IMR-90 (cell line): Measurements from ENCODE around the gene RAB8A. TPM values are rescaled to one million over a fixed set of nuclear protein-coding genes. Genes with fewer than 3 reads are reported as not detected.

Experiments used
- ATAC-seq: fragments of 200-7000 bp; cut with Tn5 transposase; 2 replicates; pipeline ENCODE4 v1.9.1; 2020; ENCODE audit warnings: low read depth, mild to moderate bottlenecking, moderate library complexity
- BruUV-seq: library from RNA; stranded (reverse); fragments of 400-500 nt; replicated peaks from 2 replicates; lab custom pipeline; 2021; lab: Mats Ljungman, UMichigan
- CTCF ChIA-PET: fragments of 300-600 bp; formaldehyde crosslinking; extraction: SDS; loops from one replicate; lab custom pipeline; 2021; ENCODE audit warnings: antibody characterized with exemption; lab: Yijun Ruan, JAX
- POLR2A ChIA-PET: fragments of 300-600 bp; sonication (Branson Sonifier 250); formaldehyde crosslinking; loops from one replicate; lab custom pipeline; 2022; ENCODE audit warnings: antibody characterized with exemption; ENCODE audit not compliant: unreplicated experiment; lab: Charles Lee
- DNase-seq: peaks from one replicate; pipeline ENCODE4 v3.0.0; 2013
- H2AFZ ChIP-seq: replicated peaks from 2 replicates; pipeline ENCODE3; 2013; ENCODE audit warnings: low read length, mild to moderate bottlenecking; ENCODE audit not compliant: poor library complexity
- H2AK5ac ChIP-seq: 2 replicates; pipeline ENCODE4 v1.6.1; 2013; ENCODE audit warnings: low read depth, low read length, inconsistent platforms
- H2AK9ac ChIP-seq: replicated peaks from 2 replicates; pipeline ENCODE3; 2013; ENCODE audit warnings: mild to moderate bottlenecking, low read depth, low read length, moderate library complexity; ENCODE audit not compliant: poor library complexity
- H2BK120ac ChIP-seq: 2 replicates; pipeline ENCODE4 v1.6.1; 2013; ENCODE audit warnings: low read depth, low read length, inconsistent platforms
- H2BK15ac ChIP-seq: 3 replicates; pipeline ENCODE4 v1.6.1; 2013; ENCODE audit warnings: low read depth, low read length, inconsistent platforms
- H2BK20ac ChIP-seq: 2 replicates; pipeline ENCODE4 v1.6.1; 2013; ENCODE audit warnings: low read depth, mild to moderate bottlenecking, inconsistent platforms, low read length, moderate library complexity
- H2BK5ac ChIP-seq: 2 replicates; pipeline ENCODE4 v1.6.1; 2013; ENCODE audit warnings: mild to moderate bottlenecking, low read depth, low read length, inconsistent platforms; ENCODE audit not compliant: poor library complexity, severe bottlenecking
- H3K14ac ChIP-seq: replicated peaks from 2 replicates; pipeline ENCODE4 v1.6.1; 2013; ENCODE audit warnings: low read depth, low read length, inconsistent platforms
- H3K18ac ChIP-seq: 2 replicates; pipeline ENCODE4 v1.6.1; 2013; ENCODE audit warnings: low read depth, low read length, control low read depth
- H3K23ac ChIP-seq: 2 replicates; pipeline ENCODE4 v1.6.1; 2013; ENCODE audit warnings: low read depth, low read length, inconsistent platforms
- H3K27ac ChIP-seq: 2 replicates; pipeline ENCODE4 v1.5.1; 2013; ENCODE audit warnings: mild to moderate bottlenecking, control low read depth, low read length; ENCODE audit not compliant: insufficient read depth
- H3K27me3 ChIP-seq: 2 replicates; pipeline ENCODE4 v1.6.1; 2013; ENCODE audit warnings: low read length; ENCODE audit not compliant: control insufficient read depth, insufficient read depth
- H3K36me3 ChIP-seq: 2 replicates; pipeline ENCODE4 v1.6.1; 2013; ENCODE audit warnings: low read length, mixed read lengths; ENCODE audit not compliant: control insufficient read depth, insufficient read depth
- H3K4ac ChIP-seq: 2 replicates; pipeline ENCODE4 v1.6.1; 2013; ENCODE audit warnings: low read depth, low read length, inconsistent platforms
- H3K4me1 ChIP-seq: 2 replicates; pipeline ENCODE4 v1.6.1; 2013; ENCODE audit warnings: low read length, mixed read lengths; ENCODE audit not compliant: control insufficient read depth, insufficient read depth
- H3K4me2 ChIP-seq: 2 replicates; pipeline ENCODE4 v1.6.1; 2013; ENCODE audit warnings: low read depth, mild to moderate bottlenecking, control low read depth, low read length, moderate library complexity
- H3K4me3 ChIP-seq: 2 replicates; pipeline ENCODE4 v1.5.1; 2013; ENCODE audit warnings: low read depth, mild to moderate bottlenecking, control low read depth, low read length, moderate library complexity; ENCODE audit not compliant: insufficient read depth
- H3K56ac ChIP-seq: 2 replicates; pipeline ENCODE4 v1.6.1; 2013; ENCODE audit warnings: low read length, inconsistent platforms; ENCODE audit not compliant: insufficient read depth; ENCODE audit errors: extremely low read depth
- H3K79me1 ChIP-seq, 2 experiments: 2 replicates each; pipeline ENCODE4 v1.6.1; 2013; ENCODE audit warnings: low read length in 2 of 2, inconsistent platforms in 1 of 2, low read depth in 1 of 2
- H3K9ac ChIP-seq: 2 replicates; pipeline ENCODE4 v1.6.1; 2013; ENCODE audit warnings: low read depth, low read length, control low read depth
- H3K9me1 ChIP-seq: 2 replicates; pipeline ENCODE4 v1.6.1; 2013; ENCODE audit warnings: low read length, inconsistent platforms; ENCODE audit not compliant: insufficient read depth
- H3K9me3 ChIP-seq: 2 replicates; pipeline ENCODE4 v1.6.1; 2013; ENCODE audit warnings: low read length; ENCODE audit not compliant: control insufficient read depth, insufficient read depth
- H4K20me1 ChIP-seq: 2 replicates; pipeline ENCODE4 v1.6.1; 2013; ENCODE audit warnings: low read length, inconsistent platforms; ENCODE audit not compliant: insufficient read depth
- H4K5ac ChIP-seq: 2 replicates; pipeline ENCODE4 v1.6.1; 2013; ENCODE audit warnings: mild to moderate bottlenecking, low read depth, low read length, control low read depth
- H4K8ac ChIP-seq, 2 experiments: 2 replicates each; pipeline ENCODE4 v1.6.1; 2013; ENCODE audit warnings: low read depth in 2 of 2, low read length in 2 of 2, control low read depth in 1 of 2, inconsistent platforms in 1 of 2
- H4K91ac ChIP-seq: 2 replicates; pipeline ENCODE4 v1.6.1; 2013; ENCODE audit warnings: low read depth, low read length, inconsistent platforms; ENCODE audit not compliant: insufficient read depth
- CHD1 ChIP-seq: IDR thresholded peaks from 2 replicates; pipeline ENCODE4 v1.6.1; 2012; ENCODE audit warnings: low read depth, low read length, improper control_type of control experiment
- ELK1 ChIP-seq: fragments of 150-350 bp; IDR thresholded peaks from 2 replicates; pipeline ENCODE4 v1.6.1; 2016; ENCODE audit warnings: low read depth, mild to moderate bottlenecking, low read length, moderate library complexity, borderline replicate concordance
- MXI1 ChIP-seq: IDR thresholded peaks from 2 replicates; pipeline ENCODE4 v1.6.1; 2012; ENCODE audit warnings: low read depth, mild to moderate bottlenecking, low read length, moderate library complexity, borderline replicate concordance
- RCOR1 ChIP-seq: IDR thresholded peaks from 2 replicates; pipeline ENCODE4 v1.6.1; 2012; ENCODE audit warnings: mild to moderate bottlenecking, low read length, improper control_type of control experiment; ENCODE audit not compliant: insufficient replicate concordance
- WGBS, 2 experiments: methylation state at CpG; one replicate each; pipeline versions ENCODE4 v1.1.5 to v1.1.7; 2013; ENCODE audit warnings: missing lambda C conversion rate in 2 of 2; ENCODE audit not compliant: insufficient read length in 1 of 2; ENCODE audit errors: extremely low coverage in 2 of 2; 5-methylcytosine and 5-hydroxymethylcytosine counted together
- dilution Hi-C: fragments of 300-500 bp; cut with HindIII; formaldehyde crosslinking; loops from one replicate; pipeline ENCODE4 v1.14.3; 2018; ENCODE audit warnings: low sequenced_read_pairs; ENCODE audit not compliant: unreplicated experiment
- in situ Hi-C: fragments of 300-500 bp; cut with MboI; formaldehyde crosslinking; loops from 3 replicates; pipeline ENCODE4 v1.14.3; 2019; ENCODE audit warnings: low sequenced_read_pairs, inconsistent platforms, mixed read lengths
- intact Hi-C: fragments of 100-400 bp; cut with micrococcal nuclease; formaldehyde crosslinking; loops from 2 replicates; pipeline ENCODE4 v1.10.0; 2022
- polyA plus RNA-seq, 3 experiments: library from polyadenylated mRNA; depleted of rRNA; stranded (reverse); fragments of >200 nt; gene quantifications; 2 replicates each; pipeline ENCODE4 v1.2.3, GENCODE V29; 2012; ENCODE audit warnings: low replicate concordance in 1 of 3
- total RNA-seq: library from RNA; depleted of rRNA; stranded (reverse); fragments of >200 nt; gene quantifications from 2 replicates; pipeline ENCODE4 v1.2.3, GENCODE V29; 2012
- TF ChIP-seq, protein P1 (sequence below): fragments of 150-350 bp; IDR thresholded peaks from 2 replicates; pipeline ENCODE4 v1.6.1; 2017; ENCODE audit warnings: mild to moderate bottlenecking, antibody characterized with exemption, low read length, low read depth

Gene RAB8A
- total and polyA plus RNA-seq, 2 of the 4 experiments (the other 2 are of a cell fraction), result 64.5 to 135 TPM

GRCh38 chr19:16170134-16170533 is 58.4 kb downstream of the RAB8A start:
- TF ChIP-seq, protein P1, sequence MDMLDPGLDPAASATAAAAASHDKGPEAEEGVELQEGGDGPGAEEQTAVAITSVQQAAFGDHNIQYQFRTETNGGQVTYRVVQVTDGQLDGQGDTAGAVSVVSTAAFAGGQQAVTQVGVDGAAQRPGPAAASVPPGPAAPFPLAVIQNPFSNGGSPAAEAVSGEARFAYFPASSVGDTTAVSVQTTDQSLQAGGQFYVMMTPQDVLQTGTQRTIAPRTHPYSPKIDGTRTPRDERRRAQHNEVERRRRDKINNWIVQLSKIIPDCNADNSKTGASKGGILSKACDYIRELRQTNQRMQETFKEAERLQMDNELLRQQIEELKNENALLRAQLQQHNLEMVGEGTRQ, result no peak
- TF ChIP-seq MXI1 (no peak), CHD1 (no peak), ELK1 (no peak), RCOR1 (no peak)
- DNase-seq (no peak), ATAC-seq (no peak)
- Histone ChIP-seq H4K91ac (no peak overlapping the region), H4K8ac (no peak overlapping the region), H3K9ac (no peak overlapping the region), H3K27ac (no peak overlapping the region), H4K20me1 (no peaks in the 10 kb centered on the region), H3K56ac (no peak overlapping the region), H3K27me3 (no peaks in the 10 kb centered on the region; the same call in 1 of the 2 replicates), H2AFZ (no peak overlapping the region), H2BK5ac (no peak overlapping the region), H3K9me1 (no peaks in the 10 kb centered on the region), H3K4me1 (no peaks in the 10 kb centered on the region), H2AK5ac (no peak overlapping the region), H3K14ac (no peak overlapping the region), H3K9me3 (no peaks in the 10 kb centered on the region), H3K4ac (no peak overlapping the region), H2AK9ac (no peak overlapping the region), H3K4me2 (no peak overlapping the region), H3K79me1 (no peaks in the 10 kb centered on the region), H3K18ac (no peak overlapping the region), H2BK15ac (no peak overlapping the region), H3K36me3 (no peaks in the 10 kb centered on the region), H4K5ac (no peak overlapping the region), H3K4me3 (no peak overlapping the region), H2BK120ac (no peak overlapping the region), H3K23ac (no peak overlapping the region), H2BK20ac (no peak overlapping the region)
- in situ Hi-C loops, result no loop called here
- CTCF ChIA-PET, result no interaction called here
- no TSS peak for BruUV-seq
- POLR2A ChIA-PET, result interaction anchor here (0.5 kb wide), 1 partner anchor 66 kb away, joined by 21 read pairs; no protein-coding TSS in a partner anchor
- intact Hi-C loops, result no loop called here
- dilution Hi-C loops, result no loop called here
- WGBS, 2 experiments, result no CpG with 5 or more reads among the region's 1 CpG
